MM.1S (cell line): ENCODE data around the gene PCNA.

ENCODE experiments used
- CTCF ChIP-seq: fragments of 300-600 bp; sonication (generic); IDR thresholded peaks from 2 replicates; pipeline ENCODE4 v1.5.1; 2016; ENCODE audit warnings: antibody characterized with exemption, low read length, mixed read lengths
- EZH2phosphoT487 ChIP-seq: fragments of 300-600 bp; sonication (generic); IDR thresholded peaks from 2 replicates; pipeline ENCODE4 v1.6.1; 2018; ENCODE audit warnings: antibody characterized with exemption, low read length

- TF ChIP-seq CTCF (no peak), EZH2phosphoT487 (no peak)
These were observed at the start of gene PCNA for GRCh38 chr20:5119435-5120184.
